Sigmoid colon (tissue), 7 donors: Measurements from ENCODE around the gene EFL1. TPM values are rescaled to one million over a fixed set of nuclear protein-coding genes. Genes with fewer than 3 reads are reported as not detected.
"Not testable (repeated sequence)": the region's sequence is repeated elsewhere in the genome, so short reads cannot be mapped to it uniquely, and the experiment has no call there.

Experiments used
- DNase-seq: peaks from one replicate; pipeline ENCODE4 v3.0.0-alpha.2; 2019
- H3K27ac ChIP-seq, 4 donors: fragments of 200-600 bp; sonication (generic); one replicate each; pipeline ENCODE4 v1.5.1; 2016 to 2019; ENCODE audit warnings: mild to moderate bottlenecking in 1 of 4
- H3K27me3 ChIP-seq, 3 donors: fragments of 200-600 bp; sonication (generic); one replicate each; pipeline ENCODE4 v1.5.1; 2019; ENCODE audit warnings: mild to moderate bottlenecking in 1 of 3
- H3K36me3 ChIP-seq, 4 donors: fragments of 200-600 bp; sonication (generic); one replicate each; pipeline ENCODE4 v1.5.1; 2016 to 2019
- H3K4me1 ChIP-seq, 4 donors: fragments of 200-600 bp; sonication (generic); one replicate each; pipeline ENCODE4 v1.5.1; 2017 to 2019
- H3K4me3 ChIP-seq, 4 donors: fragments of 200-600 bp; sonication (generic); one replicate each; pipeline ENCODE4 v1.5.1; 2017 to 2019; ENCODE audit warnings: mild to moderate bottlenecking in 2 of 4, moderate library complexity in 1 of 4
- H3K9me3 ChIP-seq, 4 donors: fragments of 200-600 bp in 3 of 4; sonication (generic) in 3 of 4; one replicate each; pipeline versions ENCODE4 v1.5.1 to v1.6.1; 2013 to 2019
- CTCF ChIP-seq, 4 experiments: fragments of 450-650 bp in 3 of 4; fragments of 200-600 bp in 1 of 4; IDR thresholded peaks; one replicate each; pipeline ENCODE4 v1.5.1; 2016 to 2019; ENCODE audit warnings: antibody characterized with exemption in 4 of 4, mild to moderate bottlenecking in 3 of 4, moderate library complexity in 2 of 4
- EP300 ChIP-seq, 4 donors: sonication (generic); formaldehyde crosslinking; IDR thresholded peaks; one replicate each; pipeline ENCODE4 v1.6.1; 2017; ENCODE audit warnings: antibody characterized with exemption in 4 of 4
- POLR2A ChIP-seq, 2 donors: fragments of 450-650 bp; IDR thresholded peaks; one replicate each; pipeline ENCODE4 v1.6.1; 2016; ENCODE audit warnings: antibody characterized with exemption in 2 of 2, mild to moderate bottlenecking in 2 of 2, moderate library complexity in 2 of 2
- POLR2AphosphoS5 ChIP-seq, 4 donors: sonication (generic); formaldehyde crosslinking; IDR thresholded peaks; one replicate each; pipeline ENCODE4 v1.6.1; 2017; ENCODE audit warnings: antibody characterized with exemption in 4 of 4
- WGBS, 2 donors: extraction: QIAGEN DNeasy Blood & Tissue Kit; methylation state at CpG; one replicate each; pipeline ENCODE4 v1.1.7; 2013; 5-methylcytosine and 5-hydroxymethylcytosine counted together
- intact Hi-C: fragments of 100-400 bp; cut with DNase I; formaldehyde crosslinking; loops from one replicate; pipeline ENCODE4 v1.15.1; 2023
- polyA plus RNA-seq, 3 donors: library from polyadenylated mRNA; stranded (reverse); fragments of 200-250 nt; gene quantifications; one replicate each; pipeline ENCODE4 v1.2.3, GENCODE V29; 2013
- total RNA-seq, 4 donors: library from RNA; depleted of rRNA; stranded (reverse); fragments of >200 nt; gene quantifications; one replicate each; pipeline ENCODE4 v1.1.0, GENCODE V29; 2016
- donor health status: healthy with polysubstance abuse.
- donor health status: Bipolar disorder and iron deficiency.
- donor health status: healthy.

EFL1 gene
- total and polyA plus RNA-seq, 7 donors = 10.8 to 15.7 (median 13.6) TPM

GRCh38 chr15:82241836-82242499, 20.6 kb downstream of the EFL1 start:
- peaks cover 0 to 59% (median 8%) of the 10 kb centered on the region in 4 donors for H3K36me3 ChIP-seq
- H3K4me3 ChIP-seq, DNase-seq, H3K9me3 ChIP-seq, H3K27me3 ChIP-seq, H3K4me1 ChIP-seq, intact Hi-C loops, H3K27ac ChIP-seq: not testable (repeated sequence)
- WGBS, 2 donors = 85% methylated on average over 1 of the region's 1 CpG

GRCh38 chr15:82239685-82240391, 22.7 kb downstream of the EFL1 start:
- Histone ChIP-seq H3K4me1 (no peaks in the 10 kb centered on the region), H3K4me3 (no peak overlapping the region), H3K27me3 (no peaks in the 10 kb centered on the region), H3K36me3 (peaks cover 0 to 50% (median 8%) of the 10 kb centered on the region in 4 donors), H3K27ac (no peak overlapping the region), H3K9me3 (no peaks in the 10 kb centered on the region)
- WGBS, 2 donors = 18 to 70% methylated on average over 5 of the region's 5 CpGs
- no peak for TF ChIP-seq CTCF (IDR thresholded peaks at IDR 0.05)
- no peak for TF ChIP-seq EP300 (IDR thresholded peaks at IDR 0.05)
- no peak for TF ChIP-seq POLR2A (IDR thresholded peaks at IDR 0.05)
- TF ChIP-seq POLR2AphosphoS5 (IDR thresholded peaks at IDR 0.05) = no peak
- intact Hi-C loops = no loop called here
- DNase-seq = no peak

DNA sequence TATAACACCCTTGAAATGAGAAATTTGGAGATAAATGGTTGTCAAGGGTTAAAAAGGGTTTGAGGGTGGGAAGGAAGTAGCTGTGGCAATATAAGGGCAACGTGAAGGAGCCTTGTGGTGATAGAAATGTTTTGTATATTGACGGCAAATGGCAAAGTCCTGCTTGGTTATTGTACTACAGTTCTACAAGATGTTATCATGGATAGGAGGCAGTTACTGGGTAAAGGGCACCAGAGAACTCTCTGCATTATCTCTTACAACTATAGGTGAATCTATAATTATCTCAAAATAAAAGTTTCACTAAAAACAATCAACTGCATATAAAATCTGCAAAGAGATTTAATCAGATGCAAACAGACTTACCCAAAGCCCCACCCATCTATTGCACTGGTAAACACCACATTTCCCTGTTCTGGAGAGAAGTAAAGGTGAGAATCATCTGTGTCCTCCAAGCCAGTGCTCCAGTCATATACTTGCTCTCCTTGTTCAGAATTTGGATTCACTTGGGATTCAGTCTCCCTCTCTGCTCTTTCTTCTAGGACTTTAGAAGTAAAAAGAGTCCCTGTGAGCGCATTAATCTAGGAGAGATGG, 24.5 kb downstream of the EFL1 start:
- H3K4me1 ChIP-seq, H3K9me3 ChIP-seq, H3K4me3 ChIP-seq, H3K27ac ChIP-seq, DNase-seq, H3K27me3 ChIP-seq, intact Hi-C loops: not testable (repeated sequence)
- peaks cover 0 to 43% (median 8%) of the 10 kb centered on the region in 4 donors for H3K36me3 ChIP-seq
- WGBS, 2 donors = 39 to 57% methylated on average over 3 of the region's 3 CpGs

- Histone ChIP-seq H3K9me3 (no peaks in the 10 kb centered on the region), H3K27ac (no peak overlapping the region), H3K27me3 (no peaks in the 10 kb centered on the region), H3K4me3 (no peak overlapping the region), H3K4me1 (no peaks in the 10 kb centered on the region), H3K36me3 (peaks cover 0 to 31% (median 0%) of the 10 kb centered on the region in 4 donors)
- DNase-seq = no peak
- WGBS, 2 donors = 24 to 70% methylated on average over 2 of the region's 2 CpGs
- intact Hi-C loops = no loop called here
- TF ChIP-seq POLR2A (IDR thresholded peaks at IDR 0.05) (no peak), EP300 (IDR thresholded peaks at IDR 0.05) (no peak), CTCF (IDR thresholded peaks at IDR 0.05) (no peak), POLR2AphosphoS5 (IDR thresholded peaks at IDR 0.05) (no peak)
These were observed 30.7 kb downstream of the EFL1 start for GRCh38 chr15:82231842-82232241.

DNA sequence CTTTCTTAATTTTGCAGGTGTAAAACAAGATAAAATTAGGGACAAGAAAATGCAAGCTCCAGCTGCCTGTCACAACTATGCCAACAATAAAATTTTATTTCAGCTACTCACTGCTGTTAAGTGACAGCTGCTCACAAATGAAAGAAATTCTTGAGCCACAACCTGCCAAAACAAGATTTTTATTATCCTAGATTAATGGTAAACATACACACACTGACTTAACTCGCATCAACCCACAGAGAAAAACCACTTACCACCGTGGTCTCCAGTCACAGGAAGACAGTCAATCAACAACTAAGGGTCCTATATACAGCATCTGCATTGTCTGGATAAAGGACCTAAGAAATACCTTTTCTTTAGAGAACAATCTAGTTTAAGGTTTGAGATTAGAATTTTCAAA, 31.3 kb downstream of the EFL1 start:
- Histone ChIP-seq H3K27ac (no peak overlapping the region), H3K4me1 (no peaks in the 10 kb centered on the region), H3K27me3 (no peaks in the 10 kb centered on the region), H3K36me3 (peaks cover 0 to 35% (median 0%) of the 10 kb centered on the region in 4 donors), H3K4me3 (no peak overlapping the region), H3K9me3 (no peaks in the 10 kb centered on the region)
- whole genome bisulfite sequencing, 2 donors = 5 to 25% methylated on average over 2 of the region's 2 CpGs
- TF ChIP-seq POLR2A (IDR thresholded peaks at IDR 0.05) (no peak), POLR2AphosphoS5 (IDR thresholded peaks at IDR 0.05) (no peak), EP300 (IDR thresholded peaks at IDR 0.05) (no peak), CTCF (IDR thresholded peaks at IDR 0.05) (no peak)
- intact Hi-C loops = no loop called here
- no peak for DNase-seq
